ENCODE results near the gene SRP68.
A peak's percentile ranks its signal among the peaks of the same experiment; 100 is the strongest.

The SRP68 gene

GRCh38 chr17:76072148-76072858 lies at the start of gene SRP68 (continued):
- TF ChIP-seq, protein P1, sequence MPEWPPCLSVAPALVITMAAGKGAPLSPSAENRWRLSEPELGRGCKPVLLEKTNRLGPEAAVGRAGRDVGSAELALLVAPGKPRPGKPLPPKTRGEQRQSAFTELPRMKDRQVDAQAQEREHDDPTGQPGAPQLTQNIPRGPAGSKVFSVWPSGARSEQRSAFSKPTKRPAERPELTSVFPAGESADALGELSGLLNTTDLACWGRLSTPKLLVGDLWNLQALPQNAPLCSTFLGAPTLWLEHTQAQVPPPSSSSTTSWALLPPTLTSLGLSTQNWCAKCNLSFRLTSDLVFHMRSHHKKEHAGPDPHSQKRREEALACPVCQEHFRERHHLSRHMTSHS (tag by site-specific recombination; IDR thresholded peaks at IDR 0.05): no peak
- TF ChIP-seq ZNF843 (tag by site-specific recombination; IDR thresholded peaks at IDR 0.05): no peak
- 0 out of 2 replicates have a peak, but pooled peaks have one; percentile 12 for TF ChIP-seq ZBTB48 (tag by site-specific recombination; IDR thresholded peaks at IDR 0.05)
- TF ChIP-seq ZNF146 (tag by site-specific recombination; IDR thresholded peaks at IDR 0.05): 0 out of 2 replicates have a peak, but pooled peaks have one; percentile 19
- TF ChIP-seq GLI4 (tag by site-specific recombination; IDR thresholded peaks at IDR 0.05): no peak
- TF ChIP-seq, protein P2, sequence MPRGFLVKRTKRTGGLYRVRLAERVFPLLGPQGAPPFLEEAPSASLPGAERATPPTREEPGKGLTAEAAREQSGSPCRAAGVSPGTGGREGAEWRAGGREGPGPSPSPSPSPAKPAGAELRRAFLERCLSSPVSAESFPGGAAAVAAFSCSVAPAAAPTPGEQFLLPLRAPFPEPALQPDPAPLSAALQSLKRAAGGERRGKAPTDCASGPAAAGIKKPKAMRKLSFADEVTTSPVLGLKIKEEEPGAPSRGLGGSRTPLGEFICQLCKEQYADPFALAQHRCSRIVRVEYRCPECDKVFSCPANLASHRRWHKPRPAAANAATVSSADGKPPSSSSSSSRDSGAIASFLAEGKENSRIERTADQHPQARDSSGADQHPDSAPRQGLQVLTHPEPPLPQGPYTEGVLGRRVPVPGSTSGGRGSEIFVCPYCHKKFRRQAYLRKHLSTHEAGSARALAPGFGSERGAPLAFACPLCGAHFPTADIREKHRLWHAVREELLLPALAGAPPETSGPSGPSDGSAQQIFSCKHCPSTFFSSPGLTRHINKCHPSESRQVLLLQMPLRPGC (tag by site-specific recombination; IDR thresholded peaks at IDR 0.05): 0 out of 2 replicates have a peak, but pooled peaks have one; percentile 30
- TF ChIP-seq, protein P3, sequence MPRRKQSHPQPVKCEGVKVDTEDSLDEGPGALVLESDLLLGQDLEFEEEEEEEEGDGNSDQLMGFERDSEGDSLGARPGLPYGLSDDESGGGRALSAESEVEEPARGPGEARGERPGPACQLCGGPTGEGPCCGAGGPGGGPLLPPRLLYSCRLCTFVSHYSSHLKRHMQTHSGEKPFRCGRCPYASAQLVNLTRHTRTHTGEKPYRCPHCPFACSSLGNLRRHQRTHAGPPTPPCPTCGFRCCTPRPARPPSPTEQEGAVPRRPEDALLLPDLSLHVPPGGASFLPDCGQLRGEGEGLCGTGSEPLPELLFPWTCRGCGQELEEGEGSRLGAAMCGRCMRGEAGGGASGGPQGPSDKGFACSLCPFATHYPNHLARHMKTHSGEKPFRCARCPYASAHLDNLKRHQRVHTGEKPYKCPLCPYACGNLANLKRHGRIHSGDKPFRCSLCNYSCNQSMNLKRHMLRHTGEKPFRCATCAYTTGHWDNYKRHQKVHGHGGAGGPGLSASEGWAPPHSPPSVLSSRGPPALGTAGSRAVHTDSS (tag by site-specific recombination; IDR thresholded peaks at IDR 0.05): no peak
- TF ChIP-seq SP7 (tag by site-specific recombination; IDR thresholded peaks at IDR 0.05): peak; percentile 48
- TF ChIP-seq ZNF571 (tag by site-specific recombination; IDR thresholded peaks at IDR 0.05): no peak
- TF ChIP-seq ZNF148 (tag by site-specific recombination; IDR thresholded peaks at IDR 0.05; ENCODE audit: borderline replicate concordance): no peak
- TF ChIP-seq SETDB1 (IDR thresholded peaks at IDR 0.05; ENCODE audit: insufficient read length, low read length): no peak
- TF ChIP-seq KLF9 (tag by site-specific recombination; IDR thresholded peaks at IDR 0.05; ENCODE audit: low read depth): peak; percentile 63; the same call in 1 of the 2 replicates
- TF ChIP-seq ZNF645 (tag by site-specific recombination; IDR thresholded peaks at IDR 0.05): no peak
- TF ChIP-seq FEZF1 (tag by site-specific recombination; IDR thresholded peaks at IDR 0.05): no peak
- TF ChIP-seq, protein P4, sequence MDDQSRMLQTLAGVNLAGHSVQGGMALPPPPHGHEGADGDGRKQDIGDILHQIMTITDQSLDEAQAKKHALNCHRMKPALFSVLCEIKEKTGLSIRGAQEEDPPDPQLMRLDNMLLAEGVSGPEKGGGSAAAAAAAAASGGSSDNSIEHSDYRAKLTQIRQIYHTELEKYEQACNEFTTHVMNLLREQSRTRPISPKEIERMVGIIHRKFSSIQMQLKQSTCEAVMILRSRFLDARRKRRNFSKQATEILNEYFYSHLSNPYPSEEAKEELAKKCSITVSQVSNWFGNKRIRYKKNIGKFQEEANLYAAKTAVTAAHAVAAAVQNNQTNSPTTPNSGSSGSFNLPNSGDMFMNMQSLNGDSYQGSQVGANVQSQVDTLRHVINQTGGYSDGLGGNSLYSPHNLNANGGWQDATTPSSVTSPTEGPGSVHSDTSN (CRISPR knock-in tag; IDR thresholded peaks at IDR 0.05): peak; percentile 77; the same call in 1 of the 2 replicates
- TF ChIP-seq KLF1 (tag by site-specific recombination; IDR thresholded peaks at IDR 0.05): peak; percentile 58
- TF ChIP-seq ZEB2 (tag by site-specific recombination; IDR thresholded peaks at IDR 0.05): no peak
- TF ChIP-seq, protein P5, sequence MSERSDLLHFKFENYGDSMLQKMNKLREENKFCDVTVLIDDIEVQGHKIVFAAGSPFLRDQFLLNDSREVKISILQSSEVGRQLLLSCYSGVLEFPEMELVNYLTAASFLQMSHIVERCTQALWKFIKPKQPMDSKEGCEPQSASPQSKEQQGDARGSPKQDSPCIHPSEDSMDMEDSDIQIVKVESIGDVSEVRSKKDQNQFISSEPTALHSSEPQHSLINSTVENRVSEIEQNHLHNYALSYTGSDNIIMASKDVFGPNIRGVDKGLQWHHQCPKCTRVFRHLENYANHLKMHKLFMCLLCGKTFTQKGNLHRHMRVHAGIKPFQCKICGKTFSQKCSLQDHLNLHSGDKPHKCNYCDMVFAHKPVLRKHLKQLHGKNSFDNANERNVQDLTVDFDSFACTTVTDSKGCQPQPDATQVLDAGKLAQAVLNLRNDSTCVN (tag by site-specific recombination; optimal IDR thresholded peaks at IDR 0.05): peak; percentile 54
- TF ChIP-seq ZNF394 (tag by site-specific recombination; IDR thresholded peaks at IDR 0.05; ENCODE audit: borderline replicate concordance): peak; percentile 24; the same call in 1 of the 2 replicates
- no peak for TF ChIP-seq MYNN (tag by site-specific recombination; IDR thresholded peaks at IDR 0.05; ENCODE audit: borderline replicate concordance)
- TF ChIP-seq ZNF280D (tag by site-specific recombination; IDR thresholded peaks at IDR 0.05): no peak
- 0 out of 2 replicates have a peak, but pooled peaks have one; percentile 40 for TF ChIP-seq ZNF324 (tag by site-specific recombination; IDR thresholded peaks at IDR 0.05)
- TF ChIP-seq ZSCAN23 (tag by site-specific recombination; IDR thresholded peaks at IDR 0.05): no peak
- TF ChIP-seq ZNF221 (tag by site-specific recombination; IDR thresholded peaks at IDR 0.05; ENCODE audit: borderline replicate concordance): no peak
- peak; percentile 72; the same call in 1 of the 2 replicates for TF ChIP-seq KLF8 (tag by site-specific recombination; IDR thresholded peaks at IDR 0.05)
- TF ChIP-seq ZNF37A (tag by site-specific recombination; IDR thresholded peaks at IDR 0.05): no peak

Data from HEK293 (cell line).